GM13976 (cell line): ENCODE results near the gene DEDD.

Experiments used
- DNase-seq: peaks from one replicate; pipeline ENCODE4 v3.0.0; 2012; ENCODE audit warnings: low spot score
- in situ Hi-C: fragments of 300-500 bp; cut with MboI; formaldehyde crosslinking; loops from one replicate; pipeline ENCODE4 v1.12.0; 2022; ENCODE audit warnings: low sequenced_read_pairs, mixed read lengths, inconsistent platforms; ENCODE audit not compliant: unreplicated experiment
- TF ChIP-seq, protein P1 (sequence below): IDR thresholded peaks from 2 replicates; pipeline ENCODE4 v1.5.1; 2012; ENCODE audit warnings: borderline replicate concordance, mild to moderate bottlenecking; ENCODE audit not compliant: insufficient read depth; ENCODE audit errors: extremely low read depth, missing control alignments, control extremely low read depth

DEDD gene

DNA sequence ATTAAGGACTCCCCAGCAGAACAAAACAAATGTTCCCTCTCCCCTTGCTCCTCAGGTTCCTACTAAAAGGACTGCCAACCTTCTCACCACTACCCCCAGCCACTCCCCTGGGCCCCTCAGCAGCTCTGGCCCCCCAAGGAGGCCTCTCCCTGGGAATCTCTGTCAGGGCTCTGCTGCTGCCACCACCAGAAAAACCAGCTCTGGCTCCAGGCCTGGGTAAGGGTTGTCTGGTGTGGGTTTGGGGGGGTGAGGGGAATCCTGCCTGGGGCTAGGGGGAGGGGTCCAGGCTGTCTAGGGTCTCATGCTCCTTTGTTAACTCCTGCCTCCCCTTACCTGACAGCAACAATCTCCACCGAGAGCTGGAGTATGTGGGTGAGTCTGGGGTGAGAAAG, 47.9 kb downstream of the DEDD start:
- no peak for DNase-seq
- in situ Hi-C loops = no loop called here
- TF ChIP-seq, protein P1, sequence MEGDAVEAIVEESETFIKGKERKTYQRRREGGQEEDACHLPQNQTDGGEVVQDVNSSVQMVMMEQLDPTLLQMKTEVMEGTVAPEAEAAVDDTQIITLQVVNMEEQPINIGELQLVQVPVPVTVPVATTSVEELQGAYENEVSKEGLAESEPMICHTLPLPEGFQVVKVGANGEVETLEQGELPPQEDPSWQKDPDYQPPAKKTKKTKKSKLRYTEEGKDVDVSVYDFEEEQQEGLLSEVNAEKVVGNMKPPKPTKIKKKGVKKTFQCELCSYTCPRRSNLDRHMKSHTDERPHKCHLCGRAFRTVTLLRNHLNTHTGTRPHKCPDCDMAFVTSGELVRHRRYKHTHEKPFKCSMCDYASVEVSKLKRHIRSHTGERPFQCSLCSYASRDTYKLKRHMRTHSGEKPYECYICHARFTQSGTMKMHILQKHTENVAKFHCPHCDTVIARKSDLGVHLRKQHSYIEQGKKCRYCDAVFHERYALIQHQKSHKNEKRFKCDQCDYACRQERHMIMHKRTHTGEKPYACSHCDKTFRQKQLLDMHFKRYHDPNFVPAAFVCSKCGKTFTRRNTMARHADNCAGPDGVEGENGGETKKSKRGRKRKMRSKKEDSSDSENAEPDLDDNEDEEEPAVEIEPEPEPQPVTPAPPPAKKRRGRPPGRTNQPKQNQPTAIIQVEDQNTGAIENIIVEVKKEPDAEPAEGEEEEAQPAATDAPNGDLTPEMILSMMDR = no peak

DNA sequence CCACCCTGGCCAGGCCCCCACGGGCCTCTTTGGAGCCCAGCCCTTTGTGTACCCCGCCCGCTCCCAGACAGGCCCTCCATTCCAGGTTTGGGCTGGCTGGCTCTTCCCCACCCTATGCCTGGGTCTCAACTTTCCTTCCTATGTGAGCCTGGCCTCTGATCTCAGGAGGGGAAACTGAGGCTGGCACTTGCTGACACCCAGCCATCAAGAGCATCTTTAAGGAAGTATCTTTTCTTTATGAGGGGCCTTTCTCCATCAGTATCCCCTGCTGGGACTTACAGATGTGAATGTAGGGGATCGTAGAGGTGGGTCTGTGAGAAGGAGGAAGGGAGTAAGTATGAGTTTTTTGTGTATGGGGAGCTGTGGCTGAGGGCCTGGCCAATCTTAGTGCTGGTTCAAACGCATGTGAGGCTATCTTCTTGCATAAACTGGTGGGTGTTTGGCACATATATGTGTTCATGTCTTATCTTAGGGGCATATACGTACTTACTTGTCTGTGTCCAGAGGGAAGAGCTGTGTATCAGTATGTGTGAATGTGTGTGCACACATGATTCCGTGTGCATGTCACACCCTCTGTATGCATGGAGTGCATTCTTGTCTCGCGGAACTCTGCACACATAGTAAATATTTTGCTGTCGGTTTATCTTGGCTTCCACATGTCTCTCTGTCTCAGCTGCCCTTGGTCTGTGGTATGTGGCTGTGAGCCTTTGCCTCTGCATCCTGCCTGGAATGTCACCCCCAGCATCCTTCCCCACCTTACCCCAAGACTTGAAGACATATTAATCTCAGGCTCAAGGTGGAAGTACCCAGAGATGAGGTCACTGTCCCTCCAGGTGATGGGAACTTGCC, 48.5 kb downstream of the DEDD start:
- in situ Hi-C loops = no loop called here
- TF ChIP-seq, protein P1 = no peak
- no peak for DNase-seq

- in situ Hi-C loops = no loop called here
- TF ChIP-seq, protein P1 = no peak
- no peak for DNase-seq
Observed at GRCh38 chr1:161082996-161083747, 49.3 kb downstream of the DEDD start.

GRCh38 chr1:161082483-161082882, 50.0 kb downstream of the DEDD start:
- in situ Hi-C loops = no loop called here
- DNase-seq = no peak
- TF ChIP-seq, protein P1 = no peak

DNA sequence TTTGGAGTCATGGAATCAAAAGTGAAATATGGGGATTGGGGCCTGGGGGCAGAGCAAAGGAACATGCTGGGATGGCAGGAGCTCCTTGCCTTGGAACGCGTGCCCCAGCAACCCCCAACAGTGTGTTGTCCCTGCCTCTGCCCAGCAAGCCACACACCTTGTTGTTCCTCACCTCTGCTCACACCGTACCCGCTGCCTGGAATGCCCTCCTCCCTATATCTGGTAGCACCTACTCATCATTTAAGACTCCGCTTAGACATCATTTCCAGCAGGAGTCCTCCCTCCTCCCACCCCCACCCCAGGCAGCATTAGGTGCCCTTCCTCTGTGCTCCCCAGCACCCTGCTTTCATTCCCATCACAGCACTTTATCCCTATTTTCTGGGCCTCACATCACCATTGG, 50.9 kb downstream of the DEDD start:
- in situ Hi-C loops = no loop called here
- DNase-seq = no peak
- TF ChIP-seq, protein P1 = no peak

DNA sequence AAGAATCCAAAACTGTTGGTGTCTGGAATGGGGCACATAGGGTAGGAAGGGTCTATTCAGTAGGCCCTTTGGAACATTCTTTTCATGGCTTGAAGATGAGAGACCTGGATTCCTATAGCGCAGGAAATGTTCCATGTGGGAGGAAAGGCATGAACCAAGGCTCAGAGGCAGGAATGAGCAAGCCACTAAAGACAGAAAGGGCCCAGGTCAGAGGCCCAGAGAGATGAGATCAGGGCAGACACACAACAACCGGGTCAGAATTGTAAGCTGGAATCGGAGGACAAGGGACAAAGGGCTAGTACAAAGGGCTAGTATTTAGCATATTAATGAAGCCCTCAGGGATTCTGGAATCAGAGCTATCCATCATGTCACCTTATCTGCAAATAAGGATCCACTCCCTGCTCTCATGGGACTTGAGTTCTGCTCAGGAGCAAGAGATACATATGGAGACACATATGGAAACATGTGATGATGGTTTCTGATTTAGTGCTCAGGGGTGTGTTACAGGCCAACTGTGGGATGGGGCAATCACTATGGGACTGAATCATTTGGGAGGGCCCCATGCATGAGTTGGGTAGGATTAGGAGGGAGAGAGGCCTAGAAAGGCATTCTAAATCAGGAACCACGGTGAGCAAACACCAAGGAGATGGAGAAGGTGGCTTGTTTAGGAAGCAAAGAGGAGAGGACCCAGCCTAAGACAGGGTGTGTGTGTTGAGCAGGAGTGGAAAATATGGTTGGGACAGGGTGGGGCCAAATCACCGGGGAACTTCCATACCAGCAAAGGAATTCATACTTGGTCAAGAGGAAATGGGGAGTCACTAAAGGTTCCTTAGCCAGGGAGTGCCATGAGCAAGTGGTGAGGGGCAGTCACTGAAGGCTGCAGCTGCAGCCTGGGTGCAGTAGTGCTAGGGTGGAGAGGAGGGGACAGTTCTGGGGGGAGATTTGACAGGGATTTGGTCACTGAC, 51.7 kb downstream of the DEDD start:
- TF ChIP-seq, protein P1 = no peak
- no peak for DNase-seq
- in situ Hi-C loops = no loop called here
